ENCODE results near the gene TTF2.

The TTF2 gene

GRCh38 chr1:117093870-117094621, 33.9 kb downstream of the TTF2 start:
- TF ChIP-seq CTCF (IDR thresholded peaks at IDR 0.05): no peak

GRCh38 chr1:117094841-117095604, 34.9 kb downstream of the TTF2 start:
- no peak for TF ChIP-seq CTCF (IDR thresholded peaks at IDR 0.05)

GRCh38 chr1:117096951-117097408, 36.9 kb downstream of the TTF2 start:
- no peak for TF ChIP-seq CTCF (IDR thresholded peaks at IDR 0.05)

GRCh38 chr1:117097443-117097842, 37.3 kb downstream of the TTF2 start:
- TF ChIP-seq CTCF (IDR thresholded peaks at IDR 0.05): no peak

- no peak for TF ChIP-seq CTCF (IDR thresholded peaks at IDR 0.05)
These were observed 38.3 kb downstream of the TTF2 start for GRCh38 chr1:117098287-117098890.

GRCh38 chr1:117101334-117101733, 41.2 kb downstream of the TTF2 start:
- TF ChIP-seq CTCF (IDR thresholded peaks at IDR 0.05): no peak

GRCh38 chr1:117104986-117105385, 44.9 kb downstream of the TTF2 start:
- no peak for TF ChIP-seq CTCF (IDR thresholded peaks at IDR 0.05)

Data from LNCAP (cell line).